Measurements from ENCODE around the gene STPG3. TPM values are rescaled to one million over a fixed set of nuclear protein-coding genes. Genes with fewer than 3 reads are reported as not detected.

Gene STPG3
- total RNA-seq (2014; rRNA removed; shearing (Covaris generic)): not detected in 2 replicates

- no peak for DNase-seq (ENCODE audit: low spot score)
Observed at GRCh38 chr9:137251194-137251461, at the start of gene STPG3. STPG3 (plus strand) TSS chr9:137251286; CDS start chr9:137251287, 1 bp downstream.

GRCh38 chr9:137202966-137203365, 48.1 kb upstream of the STPG3 start:
- DNase-seq (ENCODE audit: low spot score): no peak

GRCh38 chr9:137204731-137205125, 46.4 kb upstream of the STPG3 start:
- no peak for DNase-seq (ENCODE audit: low spot score)

- peak; percentile 80 for DNase-seq (ENCODE audit: low spot score)
Observed at GRCh38 chr9:137205126-137206069, 45.7 kb upstream of the STPG3 start, which contains the start of the genes NDOR1 and TMEM203. NDOR1 (plus strand) TSS chr9:137205700; CDS start chr9:137205778, 78 bp downstream. TMEM203 (minus strand) TSS chr9:137205648; CDS start chr9:137205414, 234 bp downstream.

- no peak for DNase-seq (ENCODE audit: low spot score)
Observed at GRCh38 chr9:137206602-137207001, 44.5 kb upstream of the STPG3 start.

GRCh38 chr9:137211532-137211931, 39.6 kb upstream of the STPG3 start:
- no peak for DNase-seq (ENCODE audit: low spot score)

GRCh38 chr9:137212520-137212919, 38.6 kb upstream of the STPG3 start:
- no peak for DNase-seq (ENCODE audit: low spot score)

- no peak for DNase-seq (ENCODE audit: low spot score)
Observed at GRCh38 chr9:137213160-137214060, 37.7 kb upstream of the STPG3 start.

- DNase-seq (ENCODE audit: low spot score): no peak
Observed at GRCh38 chr9:137214620-137215019, 36.5 kb upstream of the STPG3 start.

GRCh38 chr9:137215196-137215986, 35.7 kb upstream of the STPG3 start:
- DNase-seq (ENCODE audit: low spot score): no peak

GRCh38 chr9:137216188-137216965, 34.7 kb upstream of the STPG3 start:
- DNase-seq (ENCODE audit: low spot score): no peak

- no peak for DNase-seq (ENCODE audit: low spot score)
Observed at GRCh38 chr9:137217276-137218211, 33.5 kb upstream of the STPG3 start.

GRCh38 chr9:137218212-137218753, 32.8 kb upstream of the STPG3 start:
- no peak for DNase-seq (ENCODE audit: low spot score)

- no peak for DNase-seq (ENCODE audit: low spot score)
Observed at GRCh38 chr9:137218754-137219271, 32.3 kb upstream of the STPG3 start.

- DNase-seq (ENCODE audit: low spot score): no peak
Observed at GRCh38 chr9:137219757-137220316, 31.2 kb upstream of the STPG3 start.

- DNase-seq (ENCODE audit: low spot score): no peak
Observed at GRCh38 chr9:137220317-137221094, 30.6 kb upstream of the STPG3 start.

- no peak for DNase-seq (ENCODE audit: low spot score)
Observed at GRCh38 chr9:137221095-137221505, 30.0 kb upstream of the STPG3 start.
